HepG2 (cell line): Measurements from ENCODE around the gene C11orf54. TPM values are rescaled to one million over a fixed set of nuclear protein-coding genes. Genes with fewer than 3 reads are reported as not detected.
A peak's percentile ranks its signal among the peaks of the same experiment; 100 is the strongest.

Source experiments
- ADNP ChIP-seq: sonication (generic); formaldehyde crosslinking; IDR thresholded peaks from 2 replicates; pipeline ENCODE4 v1.4.0; 2020; ENCODE audit warnings: missing genetic modification reagents
- AGO2 ChIP-seq: fragments of 200-400 bp; formaldehyde crosslinking; optimal IDR thresholded peaks from 2 replicates; pipeline ENCODE3; 2017; ENCODE audit warnings: mild to moderate bottlenecking, low read depth, low read length, moderate library complexity
- BRF2 ChIP-seq: sonication (generic); formaldehyde crosslinking; IDR thresholded peaks from 2 replicates; pipeline ENCODE4 v1.8.1; 2022; ENCODE audit warnings: mild to moderate bottlenecking, missing genetic modification reagents
- CBX1 ChIP-seq: IDR thresholded peaks from one replicate; pipeline ENCODE4 v1.6.1; 2016; ENCODE audit warnings: antibody characterized with exemption, low read depth
- GABPA ChIP-seq, 2 experiments: IDR thresholded peaks; 2 replicates each; pipeline ENCODE4 v1.6.1; 2011 to 2016; ENCODE audit warnings: low read depth in 2 of 2, low read length in 1 of 2, missing biosample characterization in 1 of 2, missing genetic modification characterization in 1 of 2
- GFI1 ChIP-seq: sonication (generic); formaldehyde crosslinking; IDR thresholded peaks from 2 replicates; pipeline ENCODE4 v1.5.0; 2020; ENCODE audit warnings: missing genetic modification reagents, mild to moderate bottlenecking, borderline replicate concordance
- KIAA2018 ChIP-seq: sonication (generic); formaldehyde crosslinking; IDR thresholded peaks from 2 replicates; pipeline ENCODE4 v1.5.0; 2020; ENCODE audit warnings: mild to moderate bottlenecking, missing genetic modification reagents, borderline replicate concordance
- PHF8 ChIP-seq: sonication (generic); formaldehyde crosslinking; IDR thresholded peaks from 2 replicates; pipeline ENCODE4 v1.5.0; 2020; ENCODE audit warnings: missing genetic modification reagents
- SNAPC2 ChIP-seq: sonication (generic); formaldehyde crosslinking; IDR thresholded peaks from 2 replicates; pipeline ENCODE4 v1.8.1; 2022; ENCODE audit warnings: mild to moderate bottlenecking, missing genetic modification reagents
- SP5 ChIP-seq: IDR thresholded peaks from 2 replicates; pipeline ENCODE4 v1.6.1; 2016; ENCODE audit warnings: low read depth, borderline replicate concordance
- XRCC5 ChIP-seq: fragments of 200-400 bp; formaldehyde crosslinking; optimal IDR thresholded peaks from 2 replicates; pipeline ENCODE3; 2017; ENCODE audit warnings: mild to moderate bottlenecking, low read length
- ZKSCAN8 ChIP-seq: IDR thresholded peaks from 2 replicates; pipeline ENCODE4 v1.6.1; 2016; ENCODE audit warnings: borderline replicate concordance, missing genetic modification reagents, missing compliant biosample characterization
- ZNF792 ChIP-seq: IDR thresholded peaks from 2 replicates; pipeline ENCODE4 v1.6.1; 2016
- ZNF883 ChIP-seq: sonication (generic); formaldehyde crosslinking; IDR thresholded peaks from 2 replicates; pipeline ENCODE4 v1.5.1; 2020; ENCODE audit warnings: mild to moderate bottlenecking, missing genetic modification reagents; ENCODE audit errors: not compliant biosample characterization
- ZZZ3 ChIP-seq: sonication (generic); formaldehyde crosslinking; IDR thresholded peaks from 2 replicates; pipeline ENCODE4 v1.4.0; 2020; ENCODE audit warnings: missing genetic modification reagents, mild to moderate bottlenecking, borderline replicate concordance
- polyA plus RNA-seq, 8 experiments: library from polyadenylated mRNA; depleted of rRNA in 3 of 8; stranded (reverse) in 7 of 8; unstranded in 1 of 8; fragments of >200 nt; fragmentation: Illumina TruSeq in 4 of 8; extraction: Trizol in 4 of 8; gene quantifications; 2 replicates each; pipeline versions ENCODE4 v1.2.1 to v1.2.3, GENCODE V29; 2011 to 2016; ENCODE audit warnings: low read depth in 4 of 8, missing spikeins in 1 of 8, mixed read lengths in 1 of 8; ENCODE audit not compliant: insufficient read depth in 1 of 8
- total RNA-seq, 5 experiments: library from RNA; depleted of rRNA; stranded (reverse); fragments of >200 nt; fragmentation: Illumina TruSeq; extraction: Trizol; gene quantifications; 2 replicates each; pipeline ENCODE4 v1.2.3, GENCODE V29; 2016; ENCODE audit warnings: low read depth in 1 of 5
- TF ChIP-seq, protein P1 (sequence below): sonication (generic); formaldehyde crosslinking; IDR thresholded peaks from 2 replicates; pipeline ENCODE4 v1.4.0; 2020; ENCODE audit warnings: missing genetic modification reagents
- TF ChIP-seq, protein P2 (sequence below): IDR thresholded peaks from 2 replicates; pipeline ENCODE4 v1.6.1; 2016; ENCODE audit warnings: mild to moderate bottlenecking, missing biosample characterization, missing genetic modification reagents
- TF ChIP-seq, protein P3 (sequence below): sonication (generic); formaldehyde crosslinking; IDR thresholded peaks from 2 replicates; pipeline ENCODE4 v1.4.0; 2020; ENCODE audit warnings: mild to moderate bottlenecking, missing genetic modification reagents

Gene C11orf54
- total and polyA plus RNA-seq, 2 of the 13 experiments (the other 11 are each of a cell fraction or from before 2014, with no cell fraction given), result 42.7 to 50.1 TPM

GRCh38 chr11:93741094-93741881 lies at the start of gene C11orf54, which contains the start of gene TAF1D (continued):
- TF ChIP-seq KIAA2018 (CRISPR knock-in tag) (no peak), BRF2 (CRISPR knock-in tag) (peak; percentile 49; the same call in 1 of the 2 replicates), XRCC5 (peak; percentile 37), AGO2 (peak; percentile 99), ZNF883 (CRISPR knock-in tag) (peak; percentile 95), CBX1 (peak; percentile 53), ZZZ3 (CRISPR knock-in tag) (peak; percentile 72; the same call in 1 of the 2 replicates), ADNP (CRISPR knock-in tag) (no peak), ZNF792 (CRISPR knock-in tag) (0 out of 2 replicates have a peak, but pooled peaks have one; percentile 5), SNAPC2 (CRISPR knock-in tag) (no peak), PHF8 (CRISPR knock-in tag) (peak; percentile 87), ZKSCAN8 (CRISPR knock-in tag) (0 out of 2 replicates have a peak, but pooled peaks have one; percentile 65), SP5 (CRISPR knock-in tag) (peak; percentile 94), GFI1 (0 out of 2 replicates have a peak, but pooled peaks have one; percentile 46), GABPA (IDR thresholded peaks at IDR 0.05; ENCODE audit: low read depth, low read length) (peak; percentile 51), GABPA (CRISPR knock-in tag; IDR thresholded peaks at IDR 0.05; ENCODE audit: low read depth) (peak; percentile 89)
- TF ChIP-seq, protein P1, sequence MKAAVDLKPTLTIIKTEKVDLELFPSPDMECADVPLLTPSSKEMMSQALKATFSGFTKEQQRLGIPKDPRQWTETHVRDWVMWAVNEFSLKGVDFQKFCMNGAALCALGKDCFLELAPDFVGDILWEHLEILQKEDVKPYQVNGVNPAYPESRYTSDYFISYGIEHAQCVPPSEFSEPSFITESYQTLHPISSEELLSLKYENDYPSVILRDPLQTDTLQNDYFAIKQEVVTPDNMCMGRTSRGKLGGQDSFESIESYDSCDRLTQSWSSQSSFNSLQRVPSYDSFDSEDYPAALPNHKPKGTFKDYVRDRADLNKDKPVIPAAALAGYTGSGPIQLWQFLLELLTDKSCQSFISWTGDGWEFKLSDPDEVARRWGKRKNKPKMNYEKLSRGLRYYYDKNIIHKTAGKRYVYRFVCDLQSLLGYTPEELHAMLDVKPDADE (CRISPR knock-in tag), result no peak; the same call in 1 of the 2 replicates
- TF ChIP-seq, protein P2, sequence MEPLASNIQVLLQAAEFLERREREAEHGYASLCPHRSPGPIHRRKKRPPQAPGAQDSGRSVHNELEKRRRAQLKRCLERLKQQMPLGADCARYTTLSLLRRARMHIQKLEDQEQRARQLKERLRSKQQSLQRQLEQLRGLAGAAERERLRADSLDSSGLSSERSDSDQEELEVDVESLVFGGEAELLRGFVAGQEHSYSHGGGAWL (CRISPR knock-in tag), result peak; percentile 26; the same call in 1 of the 2 replicates
- TF ChIP-seq, protein P3, sequence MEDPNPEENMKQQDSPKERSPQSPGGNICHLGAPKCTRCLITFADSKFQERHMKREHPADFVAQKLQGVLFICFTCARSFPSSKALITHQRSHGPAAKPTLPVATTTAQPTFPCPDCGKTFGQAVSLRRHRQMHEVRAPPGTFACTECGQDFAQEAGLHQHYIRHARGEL (CRISPR knock-in tag), result no peak
